Activated CD8-positive, alpha-beta T cell treated with anti-CD3 and anti-CD28 coated beads for 36 hours (primary cell): ENCODE measurements around the gene TRERF1. TPM values are rescaled to one million over a fixed set of nuclear protein-coding genes. Genes with fewer than 3 reads are reported as not detected.
A peak's percentile ranks its signal among the peaks of the same experiment; 100 is the strongest.

Source experiments
- ATAC-seq: fragments of 200-7000 bp; cut with Tn5 transposase; one replicate; pipeline ENCODE4 v1.10.0; 2021; ENCODE audit warnings: mild to moderate bottlenecking, moderate library complexity
- CTCF ChIA-PET: fragments of 350-600 bp; sonication (Branson Sonifier 250); formaldehyde crosslinking; loops from one replicate; lab custom pipeline; 2021; ENCODE audit warnings: antibody characterized with exemption; lab: Charles Lee
- POLR2A ChIA-PET: fragments of 350-600 bp; sonication (Branson Sonifier 250); formaldehyde crosslinking; loops from one replicate; lab custom pipeline; 2021; ENCODE audit warnings: antibody characterized with exemption; lab: Charles Lee
- DNase-seq: peaks from one replicate; pipeline ENCODE4 v3.0.0-alpha.2; 2020
- H3K27ac Mint-ChIP-seq: one replicate; pipeline ENCODE4 v1.8.0; 2021; ENCODE audit warnings: mild to moderate bottlenecking, mixed read lengths
- H3K27me3 Mint-ChIP-seq: one replicate; pipeline ENCODE4 v1.8.0; 2021; ENCODE audit warnings: mixed read lengths
- H3K36me3 Mint-ChIP-seq: one replicate; pipeline ENCODE4 v1.8.0; 2021; ENCODE audit warnings: low read depth, mixed read lengths
- H3K4me1 Mint-ChIP-seq: one replicate; pipeline ENCODE4 v1.8.0; 2021; ENCODE audit warnings: low read depth, mixed read lengths
- H3K4me3 Mint-ChIP-seq: one replicate; pipeline ENCODE4 v1.8.0; 2021; ENCODE audit warnings: mild to moderate bottlenecking, moderate library complexity, mixed read lengths
- H3K9me3 Mint-ChIP-seq: one replicate; pipeline ENCODE4 v1.8.0; 2021; ENCODE audit warnings: mixed read lengths
- intact Hi-C: fragments of 100-400 bp; cut with micrococcal nuclease; formaldehyde crosslinking; loops from one replicate; pipeline ENCODE4 v1.10.0; 2022
- total RNA-seq, 2 experiments: library from RNA; stranded (reverse); gene quantifications; one replicate each; pipeline ENCODE4 v1.2.3, GENCODE V29; 2021
- TF ChIP-seq, protein P1 (sequence below): fragments of 200-600 bp; IDR thresholded peaks from one replicate; pipeline ENCODE4 v1.8.0; 2022; ENCODE audit warnings: antibody characterized with exemption, mild to moderate bottlenecking

Gene TRERF1
- total RNA-seq, 2 experiments from 2014 or later = 6.5 to 6.9 TPM

DNA sequence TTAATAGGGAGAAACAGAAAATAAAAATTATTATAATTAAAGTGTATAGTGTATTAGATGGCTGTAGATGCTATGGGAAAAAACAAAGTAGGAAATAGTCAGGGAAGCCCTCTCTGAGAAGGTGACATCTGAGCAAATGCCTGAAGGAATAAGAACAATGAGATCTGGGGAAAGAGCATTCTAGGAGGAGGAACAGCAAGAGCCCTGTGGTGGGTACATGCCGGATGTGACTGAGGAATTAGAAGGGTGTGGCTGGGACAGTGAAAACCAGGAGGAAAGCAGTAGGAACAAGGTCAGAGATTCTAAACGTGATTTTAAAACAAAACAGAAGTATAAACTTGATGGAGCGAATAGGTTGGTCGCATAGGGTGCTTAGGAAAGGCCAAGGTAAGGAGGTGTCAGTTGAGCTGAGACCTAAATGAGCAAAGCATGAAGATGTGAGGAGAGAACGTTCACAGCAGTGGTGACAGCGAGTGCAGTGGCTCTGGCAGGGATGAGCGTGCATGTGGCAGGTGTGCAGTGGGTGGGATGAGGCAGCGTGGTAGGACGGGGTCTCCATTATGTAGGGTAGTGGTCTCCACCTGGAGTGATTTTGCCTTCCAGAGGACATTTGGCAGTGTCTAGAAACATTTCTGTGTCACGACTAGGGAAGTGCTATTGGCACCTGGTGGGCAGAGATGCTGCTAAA, 137.0 kb downstream of the TRERF1 start:
- intact Hi-C loops = no loop called here
- ChIA-PET POLR2A (interaction anchor here (2.9 kb wide), 1 partner anchor 19 kb away, joined by 8 read pairs; no protein-coding TSS in a partner anchor), CTCF (interaction anchor here (1.1 to 1.6 kb wide), 2 partner anchors 34 to 218 kb away, joined by 3 to 4 read pairs; no protein-coding TSS in a partner anchor)
- ATAC-seq (no peak), DNase-seq (no peak)
- Mint-ChIP-seq H3K9me3 (no peaks in the 10 kb centered on the region), H3K36me3 (no peaks in the 10 kb centered on the region), H3K4me1 (peaks cover 51% of the 10 kb centered on the region), H3K27me3 (no peaks in the 10 kb centered on the region), H3K27ac (no peak overlapping the region), H3K4me3 (no peak overlapping the region)
- TF ChIP-seq, protein P1, sequence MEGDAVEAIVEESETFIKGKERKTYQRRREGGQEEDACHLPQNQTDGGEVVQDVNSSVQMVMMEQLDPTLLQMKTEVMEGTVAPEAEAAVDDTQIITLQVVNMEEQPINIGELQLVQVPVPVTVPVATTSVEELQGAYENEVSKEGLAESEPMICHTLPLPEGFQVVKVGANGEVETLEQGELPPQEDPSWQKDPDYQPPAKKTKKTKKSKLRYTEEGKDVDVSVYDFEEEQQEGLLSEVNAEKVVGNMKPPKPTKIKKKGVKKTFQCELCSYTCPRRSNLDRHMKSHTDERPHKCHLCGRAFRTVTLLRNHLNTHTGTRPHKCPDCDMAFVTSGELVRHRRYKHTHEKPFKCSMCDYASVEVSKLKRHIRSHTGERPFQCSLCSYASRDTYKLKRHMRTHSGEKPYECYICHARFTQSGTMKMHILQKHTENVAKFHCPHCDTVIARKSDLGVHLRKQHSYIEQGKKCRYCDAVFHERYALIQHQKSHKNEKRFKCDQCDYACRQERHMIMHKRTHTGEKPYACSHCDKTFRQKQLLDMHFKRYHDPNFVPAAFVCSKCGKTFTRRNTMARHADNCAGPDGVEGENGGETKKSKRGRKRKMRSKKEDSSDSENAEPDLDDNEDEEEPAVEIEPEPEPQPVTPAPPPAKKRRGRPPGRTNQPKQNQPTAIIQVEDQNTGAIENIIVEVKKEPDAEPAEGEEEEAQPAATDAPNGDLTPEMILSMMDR = no peak

DNA sequence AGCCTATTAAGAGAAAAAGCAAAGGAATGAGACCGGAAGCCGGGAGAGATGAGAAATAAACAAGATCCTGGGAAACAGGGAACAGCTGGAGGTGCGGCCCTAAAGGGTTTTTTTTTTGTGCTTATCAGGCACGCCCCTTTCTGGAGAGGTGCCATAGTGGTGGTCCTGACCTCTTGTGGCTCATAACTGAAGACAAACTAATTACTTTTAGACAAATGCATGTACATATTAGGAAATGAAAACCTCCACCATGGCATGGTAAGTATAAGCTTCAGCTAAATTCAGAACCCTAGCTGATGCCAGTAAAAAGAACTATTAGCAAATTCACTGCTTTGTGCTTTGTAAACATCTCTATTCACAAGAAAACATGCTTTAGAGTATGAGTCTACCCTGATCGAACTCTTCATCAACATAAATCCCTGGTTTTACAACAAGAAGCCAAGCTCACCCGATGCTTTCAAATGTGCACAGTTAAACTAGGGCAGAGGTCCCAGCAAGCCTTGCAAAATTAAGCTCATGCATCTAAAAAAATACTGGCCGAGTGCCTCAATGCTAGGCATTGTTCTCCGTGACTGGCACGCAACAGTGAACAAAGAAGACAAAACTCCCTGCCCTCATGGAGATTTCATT, 137.7 kb downstream of the TRERF1 start:
- ChIA-PET POLR2A (interaction anchor here (0.7 to 2.9 kb wide), 2 partner anchors 20 to 139 kb away, joined by 3 to 8 read pairs; no protein-coding TSS in a partner anchor), CTCF (interaction anchor here (1.1 to 2.0 kb wide), 5 partner anchors 12 to 234 kb away, joined by 3 to 7 read pairs (median 4); no protein-coding TSS in a partner anchor)
- Mint-ChIP-seq H3K27ac (no peak overlapping the region), H3K4me1 (peaks cover 49% of the 10 kb centered on the region), H3K27me3 (no peaks in the 10 kb centered on the region), H3K36me3 (no peaks in the 10 kb centered on the region), H3K9me3 (no peaks in the 10 kb centered on the region), H3K4me3 (no peak overlapping the region)
- intact Hi-C loops = no loop called here
- DNase-seq = no peak
- TF ChIP-seq, protein P1 = no peak
- no peak for ATAC-seq

DNA sequence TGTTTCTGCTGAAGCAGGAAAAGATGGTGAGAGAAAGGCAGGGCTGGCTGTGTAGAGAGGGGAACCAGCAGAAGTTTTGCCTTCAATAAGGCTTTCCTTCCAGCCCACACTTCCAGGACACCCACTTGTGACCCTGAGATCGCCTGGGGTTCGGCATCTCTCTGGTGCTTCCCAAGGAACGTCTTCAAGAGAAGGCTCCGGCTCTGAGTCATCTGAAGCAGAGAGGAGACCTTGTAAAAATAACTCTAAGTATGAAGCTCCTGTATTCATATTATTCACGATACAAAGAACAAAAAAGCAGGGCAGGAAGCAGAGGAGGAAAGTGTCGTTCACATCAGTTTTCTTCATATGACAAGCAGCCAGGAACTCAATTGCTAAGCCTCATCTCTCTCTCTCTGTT, 138.7 kb downstream of the TRERF1 start:
- DNase-seq (no peak), ATAC-seq (no peak)
- H3K27ac Mint-ChIP-seq = peak overlapping the region; percentile 40
- CTCF ChIA-PET = interaction anchor here (1.5 to 2.0 kb wide), 3 partner anchors 13 to 235 kb away, joined by 4 to 7 read pairs (median 6); no protein-coding TSS in a partner anchor
- POLR2A ChIA-PET = interaction anchor here (0.7 to 1.0 kb wide), 2 partner anchors 77 to 140 kb away, joined by 3 to 5 read pairs; no protein-coding TSS in a partner anchor
- H3K27me3 Mint-ChIP-seq = no peaks in the 10 kb centered on the region
- no peaks in the 10 kb centered on the region for H3K9me3 Mint-ChIP-seq
- TF ChIP-seq, protein P1 = no peak
- intact Hi-C loops = no loop called here
- no peaks in the 10 kb centered on the region for H3K36me3 Mint-ChIP-seq
- no peak overlapping the region for H3K4me3 Mint-ChIP-seq
- H3K4me1 Mint-ChIP-seq = peaks cover 48% of the 10 kb centered on the region

DNA sequence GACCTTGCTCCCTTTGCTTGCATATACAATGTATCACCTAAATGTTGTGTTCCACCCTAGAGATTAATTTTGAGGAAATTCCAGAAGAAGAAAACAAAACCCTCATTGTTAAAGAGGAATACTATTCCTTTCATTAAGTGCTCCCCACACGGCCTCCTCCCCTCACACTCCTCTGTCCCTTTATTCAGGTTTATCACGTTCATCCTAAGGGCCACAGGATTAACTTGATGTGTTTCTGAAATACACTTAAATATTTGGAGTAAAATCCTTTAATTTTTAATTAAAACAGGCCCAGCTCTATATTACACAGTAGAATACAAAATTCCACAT, 144.6 kb downstream of the TRERF1 start:
- TF ChIP-seq, protein P1 = no peak
- Mint-ChIP-seq H3K27me3 (no peaks in the 10 kb centered on the region), H3K4me3 (no peak overlapping the region), H3K4me1 (peaks cover 5% of the 10 kb centered on the region), H3K9me3 (no peaks in the 10 kb centered on the region), H3K36me3 (no peaks in the 10 kb centered on the region), H3K27ac (no peak overlapping the region)
- no peak for ATAC-seq
- intact Hi-C loops = no loop called here
- CTCF ChIA-PET = interaction anchor here (3.8 to 6.2 kb wide), 2 partner anchors 224 to 240 kb away, joined by 22 to 38 read pairs; no protein-coding TSS in a partner anchor
- DNase-seq = no peak
- POLR2A ChIA-PET = interaction anchor here (0.6 to 1.3 kb wide), 3 partner anchors 12 to 83 kb away, joined by 3 to 6 read pairs (median 5); no protein-coding TSS in a partner anchor
